A673 (cell line): ENCODE results near the gene ABCB1.

ENCODE experiments used
- CTCF ChIP-seq: fragments of 300-800, 200-600 bp; sonication (generic); conservative IDR thresholded peaks from 2 replicates; pipeline ENCODE4 v1.5.1; 2017; ENCODE audit warnings: low read depth, mild to moderate bottlenecking, antibody characterized with exemption, low read length, moderate library complexity, mixed read lengths
- EZH2 ChIP-seq: fragments of 200-600 bp; sonication (generic); IDR thresholded peaks from 2 replicates; pipeline ENCODE4 v1.6.1; 2017; ENCODE audit warnings: borderline replicate concordance, low read depth, mild to moderate bottlenecking, mixed read lengths, antibody characterized with exemption, low read length; ENCODE audit not compliant: poor library complexity, severe bottlenecking

- no peak for TF ChIP-seq CTCF
- no peak for TF ChIP-seq EZH2
Measured at GRCh38 chr7:87543623-87544022, 57.1 kb downstream of the ABCB1 start.
